Right atrium auricular region (tissue), 2 donors: ENCODE data around the gene LAMB4. TPM values are rescaled to one million over a fixed set of nuclear protein-coding genes. Genes with fewer than 3 reads are reported as not detected.

Source experiments
- DNase-seq: peaks from one replicate; pipeline ENCODE4 v3.0.0-alpha.2; 2019; ENCODE audit warnings: low spot score
- H3K27ac ChIP-seq, 2 donors: fragments of 200-600 bp; sonication (generic); 1 replicate in 1 of 2; 2 replicates in 1 of 2; pipeline ENCODE4 v1.5.1; 2016 to 2019
- H3K27me3 ChIP-seq, 2 donors: fragments of 200-600 bp; sonication (generic); one replicate each; pipeline versions ENCODE4 v1.5.1 to v1.6.0; 2017 to 2019
- H3K36me3 ChIP-seq: fragments of 200-600 bp; sonication (generic); one replicate; pipeline ENCODE4 v1.5.1; 2016
- H3K4me1 ChIP-seq, 2 donors: fragments of 200-600 bp; sonication (generic); one replicate each; pipeline versions ENCODE4 v1.5.1 to v1.6.0; 2017 to 2019
- H3K4me3 ChIP-seq, 2 donors: fragments of 200-600 bp; sonication (generic); 1 replicate in 1 of 2; 2 replicates in 1 of 2; pipeline ENCODE4 v1.5.1; 2017 to 2019; ENCODE audit warnings: mild to moderate bottlenecking in 1 of 2, moderate library complexity in 1 of 2
- H3K9me3 ChIP-seq, 2 donors: fragments of 200-600 bp; sonication (generic); one replicate each; pipeline ENCODE4 v1.5.1; 2019
- CTCF ChIP-seq, 2 donors: fragments of 200-600 bp; sonication (generic); IDR thresholded peaks; one replicate each; pipeline ENCODE4 v1.5.1; 2019; ENCODE audit warnings: antibody characterized with exemption in 2 of 2
- total RNA-seq, 2 donors: library from RNA; depleted of rRNA; stranded (reverse); fragments of >200 nt; gene quantifications; one replicate each; pipeline ENCODE4 v1.1.0, GENCODE V29; 2016

The LAMB4 gene
- total RNA-seq, 2 donors from 2014 or later: not detected

DNA sequence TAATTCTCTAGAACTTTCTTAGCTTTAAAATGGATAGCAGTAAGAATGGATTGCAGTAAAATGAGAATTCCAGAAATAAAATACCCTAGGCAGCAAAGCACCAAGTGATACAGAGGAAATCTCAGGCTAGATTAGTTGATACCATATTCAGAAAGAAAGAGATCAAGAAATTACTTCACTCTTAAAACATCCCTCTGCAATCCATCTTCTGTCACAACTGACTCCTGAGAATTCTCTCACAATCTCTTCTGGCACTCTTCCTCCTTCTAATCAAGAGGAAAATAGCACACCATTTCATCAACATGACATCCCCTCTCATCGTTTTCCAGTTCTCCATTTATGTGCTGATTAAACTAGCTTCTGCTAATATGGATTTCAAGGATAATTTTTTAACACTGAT lies 85.0 kb downstream of the LAMB4 start:
- H3K4me1 ChIP-seq: no peaks in the 10 kb centered on the region
- peak overlapping the region in 1 of 2 donors; percentile 11 for H3K27ac ChIP-seq
- no peaks in the 10 kb centered on the region for H3K36me3 ChIP-seq
- no peak overlapping the region for H3K4me3 ChIP-seq
- no peak for DNase-seq
- no peaks in the 10 kb centered on the region for H3K9me3 ChIP-seq
- no peak for TF ChIP-seq CTCF (IDR thresholded peaks at IDR 0.05)
- no peaks in the 10 kb centered on the region for H3K27me3 ChIP-seq

DNA sequence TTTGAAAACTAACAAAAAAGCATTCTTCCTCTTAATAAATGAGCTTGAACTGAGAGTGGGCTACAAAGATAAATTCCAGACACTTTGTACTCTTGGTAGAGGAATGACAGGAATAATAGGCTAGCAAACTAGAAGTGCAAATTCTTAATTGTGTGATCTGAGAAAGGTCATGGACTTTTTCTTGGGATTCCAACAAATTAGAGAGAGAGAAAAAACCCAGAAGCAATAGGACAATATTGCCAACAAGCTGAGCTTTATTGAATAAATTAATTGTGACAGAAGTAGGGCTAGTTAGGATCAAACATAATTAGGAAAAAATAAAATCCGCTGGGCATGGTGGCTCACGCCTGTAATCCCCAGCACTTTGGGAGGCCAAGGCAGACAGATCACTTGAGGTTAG lies 85.8 kb downstream of the LAMB4 start:
- H3K4me1 ChIP-seq: no peaks in the 10 kb centered on the region
- TF ChIP-seq CTCF (IDR thresholded peaks at IDR 0.05): no peak
- no peak for DNase-seq
- H3K9me3 ChIP-seq: no peaks in the 10 kb centered on the region
- no peak overlapping the region for H3K4me3 ChIP-seq
- no peaks in the 10 kb centered on the region for H3K27me3 ChIP-seq
- no peak overlapping the region for H3K27ac ChIP-seq
- no peaks in the 10 kb centered on the region for H3K36me3 ChIP-seq

GRCh38 chr7:108038986-108039385 lies 91.2 kb downstream of the LAMB4 start:
- DNase-seq: no peak
- Histone ChIP-seq H3K4me1 (no peaks in the 10 kb centered on the region), H3K36me3 (no peaks in the 10 kb centered on the region), H3K4me3 (no peak overlapping the region), H3K27me3 (no peaks in the 10 kb centered on the region), H3K9me3 (no peaks in the 10 kb centered on the region), H3K27ac (no peak overlapping the region)
- TF ChIP-seq CTCF (IDR thresholded peaks at IDR 0.05): no peak

DNA sequence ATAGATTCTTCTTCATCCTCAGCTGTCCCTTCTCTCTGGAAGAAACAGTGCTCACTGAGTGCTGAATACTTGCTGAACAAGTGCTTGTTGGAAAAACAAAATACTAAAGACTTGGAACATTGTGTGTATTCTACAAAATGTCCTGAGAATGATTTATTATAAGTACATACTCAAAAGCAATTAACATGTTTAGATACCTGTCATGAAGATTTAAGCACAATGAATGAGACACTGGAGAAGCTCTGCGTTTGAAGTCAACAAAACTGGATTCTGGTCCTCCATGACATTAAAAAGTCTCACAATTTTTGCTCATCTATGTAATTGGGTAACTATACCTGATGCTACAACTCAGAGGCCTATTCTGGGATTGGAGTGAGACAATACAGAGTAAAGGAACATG lies 92.4 kb downstream of the LAMB4 start:
- Histone ChIP-seq H3K4me1 (no peaks in the 10 kb centered on the region), H3K4me3 (no peak overlapping the region), H3K27ac (no peak overlapping the region), H3K36me3 (no peaks in the 10 kb centered on the region), H3K27me3 (no peaks in the 10 kb centered on the region), H3K9me3 (no peaks in the 10 kb centered on the region)
- DNase-seq: no peak
- TF ChIP-seq CTCF (IDR thresholded peaks at IDR 0.05): no peak

GRCh38 chr7:108037140-108037539 lies 93.0 kb downstream of the LAMB4 start:
- no peaks in the 10 kb centered on the region for H3K9me3 ChIP-seq
- H3K36me3 ChIP-seq: no peaks in the 10 kb centered on the region
- H3K4me1 ChIP-seq: no peaks in the 10 kb centered on the region
- no peak for TF ChIP-seq CTCF (IDR thresholded peaks at IDR 0.05)
- no peak overlapping the region for H3K27ac ChIP-seq
- DNase-seq: no peak
- H3K27me3 ChIP-seq: no peaks in the 10 kb centered on the region
- H3K4me3 ChIP-seq: no peak overlapping the region

DNA sequence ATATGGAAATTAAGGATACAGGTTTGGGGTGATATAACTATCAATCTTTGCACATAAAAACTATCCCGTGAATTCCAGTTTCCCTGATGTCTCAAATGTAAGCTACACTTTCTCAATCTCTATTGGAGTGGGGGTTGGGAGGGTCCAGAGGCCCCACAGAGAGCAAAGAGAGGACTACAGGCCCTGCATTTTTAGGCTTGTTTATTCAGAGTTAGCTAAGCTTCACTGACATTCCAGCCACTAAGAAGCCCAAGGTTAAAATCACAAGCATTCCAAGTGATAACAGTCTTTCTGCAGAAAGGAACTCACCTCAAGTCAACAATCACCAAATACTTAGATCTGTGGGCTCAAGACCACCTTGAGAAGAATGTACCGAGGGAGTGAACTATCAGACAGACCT lies 95.6 kb downstream of the LAMB4 start:
- H3K27ac ChIP-seq: no peak overlapping the region
- no peak overlapping the region for H3K4me3 ChIP-seq
- no peak for DNase-seq
- no peaks in the 10 kb centered on the region for H3K4me1 ChIP-seq
- no peaks in the 10 kb centered on the region for H3K27me3 ChIP-seq
- TF ChIP-seq CTCF (IDR thresholded peaks at IDR 0.05): no peak
- H3K9me3 ChIP-seq: no peaks in the 10 kb centered on the region
- no peaks in the 10 kb centered on the region for H3K36me3 ChIP-seq
